K562 (cell line): ENCODE results near the gene LSM8. TPM values are rescaled to one million over a fixed set of nuclear protein-coding genes. Genes with fewer than 3 reads are reported as not detected.

ENCODE experiments used
- ATAC-seq: fragments of 200-7000 bp; cut with Tn5 transposase; 3 replicates; pipeline ENCODE4 v1.9.1; 2020; ENCODE audit warnings: moderate library complexity
- BruUV-seq: library from RNA; stranded (reverse); fragments of 400-500 nt; replicated peaks from 2 replicates; lab custom pipeline; 2021; lab: Mats Ljungman, UMichigan
- CTCF ChIA-PET: fragments of 300-600 bp; formaldehyde crosslinking; extraction: SDS; loops from one replicate; lab custom pipeline; 2021; ENCODE audit warnings: low intra/inter-chr PET ratio; lab: Yijun Ruan, JAX
- POLR2A ChIA-PET: fragments of 300-600, 350-650 bp; sonication (Branson Sonifier 250); formaldehyde crosslinking; extraction: SDS; loops from one replicate; lab custom pipeline; 2021; ENCODE audit warnings: antibody characterized with exemption, inconsistent platforms; lab: Yijun Ruan, JAX
- DNase-seq, 4 experiments: peaks; one replicate each; pipeline versions ENCODE4 v3.0.0 to v3.0.0-alpha.2; 2011 to 2018; ENCODE audit warnings: low spot score in 3 of 4, mixed read lengths in 3 of 4; ENCODE audit errors: extremely low read depth in 1 of 4
- FAIRE-seq: peaks from 2 replicates; lab custom pipeline; 2011; peaks lifted over from hg19 to GRCh38; lab: Jason Lieb, UNC
- H2AFZ ChIP-seq: 2 replicates; pipeline ENCODE4 v1.6.0; 2011; ENCODE audit warnings: low read depth, low read length, control low read depth, inconsistent platforms
- H3K27ac ChIP-seq: fragments of 200-600 bp; 3 replicates; pipeline ENCODE4 v1.8.0; 2011; ENCODE audit warnings: low read depth, mild to moderate bottlenecking, control low read depth, inconsistent platforms, low read length, moderate library complexity, mixed read lengths; ENCODE audit errors: extremely low read depth
- H3K27me3 ChIP-seq, 2 experiments: fragments of 300-600 bp in 1 of 2; 2 replicates in 1 of 2; 3 replicates in 1 of 2; pipeline versions ENCODE4 v1.6.0 to v1.8.0; 2011; ENCODE audit warnings: inconsistent platforms in 2 of 2, low read length in 2 of 2, mild to moderate bottlenecking in 1 of 2, mixed read lengths in 1 of 2, moderate library complexity in 1 of 2; ENCODE audit not compliant: control insufficient read depth in 2 of 2, insufficient read depth in 2 of 2
- H3K36me3 ChIP-seq: fragments of 300-600 bp; 3 replicates; pipeline ENCODE4 v1.8.0; 2011; ENCODE audit warnings: mild to moderate bottlenecking, low read length, inconsistent platforms; ENCODE audit not compliant: control insufficient read depth, insufficient read depth
- H3K4me1 ChIP-seq, 2 experiments: fragments of 200-600 bp in 1 of 2; replicated peaks in 1 of 2; 2 replicates in 1 of 2; 3 replicates in 1 of 2; pipeline versions ENCODE4 v1.5.1 to v1.8.0; 2011; ENCODE audit warnings: inconsistent platforms in 2 of 2, low read length in 2 of 2, mild to moderate bottlenecking in 1 of 2, mixed read lengths in 1 of 2, moderate library complexity in 1 of 2; ENCODE audit not compliant: control insufficient read depth in 2 of 2, insufficient read depth in 2 of 2
- H3K4me2 ChIP-seq: 2 replicates; pipeline ENCODE4 v1.6.1; 2011; ENCODE audit warnings: low read length, control low read depth, inconsistent platforms, mixed read lengths; ENCODE audit not compliant: insufficient read depth
- H3K4me3 ChIP-seq: fragments of 200-600 bp; sonication (generic), shearing (Covaris generic); 2 replicates; pipeline ENCODE4 v1.5.1; 2016; ENCODE audit warnings: control low read depth, inconsistent platforms
- H3K79me2 ChIP-seq: fragments of 200-600 bp; 3 replicates; pipeline ENCODE4 v1.8.0; 2011; ENCODE audit warnings: low read length, inconsistent platforms; ENCODE audit not compliant: control insufficient read depth, insufficient read depth
- H3K9ac ChIP-seq, 2 experiments: 2 replicates each; pipeline versions ENCODE4 v1.6.0 to v1.6.1; 2011; ENCODE audit warnings: low read depth in 2 of 2, low read length in 2 of 2, control low read depth in 1 of 2, inconsistent platforms in 1 of 2, mild to moderate bottlenecking in 1 of 2, mixed read lengths in 1 of 2; ENCODE audit not compliant: insufficient read depth in 1 of 2
- H3K9me1 ChIP-seq: one replicate; pipeline ENCODE4 v1.6.0; 2011; ENCODE audit warnings: inconsistent platforms, mild to moderate bottlenecking, low read length, moderate library complexity; ENCODE audit not compliant: control insufficient read depth, insufficient read depth
- H3K9me3 ChIP-seq: replicated peaks from 2 replicates; pipeline ENCODE4 v1.5.1; 2011; ENCODE audit warnings: low read depth, low read length, inconsistent platforms; ENCODE audit not compliant: control insufficient read depth, insufficient read depth
- H4K20me1 ChIP-seq: replicated peaks from 2 replicates; pipeline ENCODE4 v1.6.1; 2011; ENCODE audit warnings: low read length, inconsistent platforms, mixed read lengths; ENCODE audit not compliant: control insufficient read depth, insufficient read depth
- AFF1 ChIP-seq, 2 experiments: fragments of 450-650 bp; IDR thresholded peaks; 2 replicates each; pipeline ENCODE4 v1.6.1; 2018; ENCODE audit warnings: mild to moderate bottlenecking in 2 of 2, low read depth in 1 of 2; ENCODE audit not compliant: partially characterized antibody in 2 of 2
- FOXJ2 ChIP-seq: fragments of 200-800 bp; sonication (Bioruptor generic); IDR thresholded peaks from 2 replicates; pipeline ENCODE4 v1.6.1; 2016; ENCODE audit warnings: missing genetic modification characterization, missing compliant biosample characterization
- FOXP1 ChIP-seq: sonication (generic); formaldehyde crosslinking; IDR thresholded peaks from 2 replicates; pipeline ENCODE4 v1.8.0; 2022; ENCODE audit warnings: mild to moderate bottlenecking, missing genetic modification reagents
- GTF2F1 ChIP-seq: IDR thresholded peaks from 2 replicates; pipeline ENCODE4 v1.6.1; 2011; ENCODE audit warnings: low read depth, low read length, improper control_type of control experiment
- KLF13 ChIP-seq: fragments of 450-650 bp; IDR thresholded peaks from 2 replicates; pipeline ENCODE4 v1.6.1; 2016; ENCODE audit warnings: missing genetic modification characterization, low read depth, mild to moderate bottlenecking, missing compliant biosample characterization, moderate library complexity, borderline replicate concordance
- MEF2A ChIP-seq: IDR thresholded peaks from 2 replicates; pipeline ENCODE4 v1.6.1; 2011; ENCODE audit warnings: low read depth, mild to moderate bottlenecking, low read length, moderate library complexity; ENCODE audit not compliant: control insufficient read depth
- PREB ChIP-seq: sonication (generic); formaldehyde crosslinking; IDR thresholded peaks from 2 replicates; pipeline ENCODE4 v1.8.1; 2023; ENCODE audit warnings: mild to moderate bottlenecking, missing genetic modification reagents
- PTRF ChIP-seq: fragments of 450-650 bp; IDR thresholded peaks from 2 replicates; pipeline ENCODE4 v1.6.1; 2016; ENCODE audit warnings: mild to moderate bottlenecking, missing genetic modification characterization, missing compliant biosample characterization
- SMARCA5 ChIP-seq: fragments of 450-650 bp; IDR thresholded peaks from 2 replicates; pipeline ENCODE4 v1.6.1; 2016
- SREBF2 ChIP-seq: sonication (generic); formaldehyde crosslinking; IDR thresholded peaks from 2 replicates; pipeline ENCODE4 v1.4.0; 2020; ENCODE audit warnings: mild to moderate bottlenecking, missing genetic modification reagents
- SRSF1 ChIP-seq: fragments of 200-400 bp; formaldehyde crosslinking; IDR thresholded peaks from 2 replicates; pipeline ENCODE4 v1.6.1; 2017; ENCODE audit warnings: mild to moderate bottlenecking, low read depth, low read length, moderate library complexity
- STAT6 ChIP-seq: sonication (generic); formaldehyde crosslinking; IDR thresholded peaks from 2 replicates; pipeline ENCODE4 v1.8.1; 2023; ENCODE audit warnings: mild to moderate bottlenecking, missing genetic modification reagents
- SUPT5H ChIP-seq: fragments of 450-650 bp; IDR thresholded peaks from 2 replicates; pipeline ENCODE4 v1.6.1; 2016
- TCF15 ChIP-seq: fragments of 250-450 bp; sonication (Bioruptor Pico); IDR thresholded peaks from 2 replicates; pipeline ENCODE4 v1.8.0; 2022; ENCODE audit warnings: moderate library complexity, mild to moderate bottlenecking, inconsistent platforms
- ZBTB8A ChIP-seq: fragments of 450-650 bp; IDR thresholded peaks from 2 replicates; pipeline ENCODE4 v1.6.1; 2018; ENCODE audit warnings: mild to moderate bottlenecking, moderate library complexity; ENCODE audit not compliant: partially characterized antibody
- ZNF766 ChIP-seq: fragments of 200-800 bp; sonication (Bioruptor generic); conservative IDR thresholded peaks from 2 replicates; pipeline ENCODE4 v1.6.1; 2016; ENCODE audit warnings: missing genetic modification characterization, missing compliant biosample characterization
- ZNF77 ChIP-seq: fragments of 250-450 bp; sonication (Bioruptor Pico); IDR thresholded peaks from 2 replicates; pipeline ENCODE4 v1.5.0; 2020
- WGBS: fragments of 100-300 bp; shearing (Covaris generic); methylation state at CpG from one replicate; pipeline ENCODE4 v1.1.6; 2016; ENCODE audit warnings: low coverage, mixed read lengths; ENCODE audit not compliant: insufficient coverage; ENCODE audit errors: missing lambda C conversion rate; 5-methylcytosine and 5-hydroxymethylcytosine counted together
- in situ Hi-C: fragments of 300-500 bp; cut with MboI; formaldehyde crosslinking; loops from 4 replicates; pipeline ENCODE4 v1.15.0; 2018; ENCODE audit warnings: inconsistent platforms, mixed read lengths
- intact Hi-C: fragments of 100-400 bp; cut with micrococcal nuclease; formaldehyde crosslinking; loops from 2 replicates; pipeline ENCODE4 v1.14.2; 2022
- polyA plus RNA-seq, 8 experiments: library from polyadenylated mRNA; depleted of rRNA in 4 of 8; stranded (reverse) in 5 of 8; unstranded in 3 of 8; fragments of >200 nt; fragmentation: Nextera tagmentation in 2 of 8; fragmentation: Illumina TruSeq in 1 of 8; extraction: Ambion mirVana in 2 of 8; extraction: Trizol in 1 of 8; gene quantifications; 2 replicates each; pipeline versions ENCODE4 v1.2.1 to v1.2.3, GENCODE V29; 2011 to 2014; ENCODE audit warnings: inconsistent platforms in 1 of 8, missing spikeins in 1 of 8
- total RNA-seq, 7 experiments: library from RNA; depleted of rRNA in 6 of 7; stranded (reverse); fragments of >200 nt in 6 of 7; fragmentation: Illumina TruSeq in 2 of 7; extraction: Trizol in 2 of 7; gene quantifications; 2 replicates each; pipeline versions ENCODE4 v1.2.1 to v1.2.3, GENCODE V29; 2011 to 2021; ENCODE audit warnings: low replicate concordance in 1 of 7

LSM8 gene
- total and polyA plus RNA-seq, 9 of the 15 experiments (the other 6 are each of a cell fraction or from before 2014, with no cell fraction given), result 81.5 to 340 (median 180) TPM

GRCh38 chr7:118142012-118142411 is 42.0 kb upstream of the LSM8 start:
- H3K79me2 ChIP-seq, result no peaks in the 10 kb centered on the region
- no peak overlapping the region for H3K9ac ChIP-seq
- ATAC-seq (no peak), FAIRE-seq (no peak), DNase-seq (no peak)
- H3K9me1 ChIP-seq, result no peaks in the 10 kb centered on the region
- H3K27me3 ChIP-seq, result no peaks in the 10 kb centered on the region
- no peak overlapping the region for H3K27ac ChIP-seq
- no peak overlapping the region for H2AFZ ChIP-seq
- H3K4me2 ChIP-seq, result no peak overlapping the region
- no peak overlapping the region for H3K4me3 ChIP-seq
- no TSS peak for BruUV-seq
- ChIA-PET POLR2A (no interaction called here), CTCF (no interaction called here)
- in situ Hi-C loops (no loop called here), intact Hi-C loops (no loop called here)
- no peaks in the 10 kb centered on the region for H4K20me1 ChIP-seq
- H3K4me1 ChIP-seq, result no peaks in the 10 kb centered on the region
- WGBS, result 0% methylated on average over 1 of the region's 1 CpG
- H3K9me3 ChIP-seq, result no peaks in the 10 kb centered on the region
- H3K36me3 ChIP-seq, result no peaks in the 10 kb centered on the region
- TF ChIP-seq ZNF77 (no peak), ZNF766 (CRISPR knock-in tag) (no peak), GTF2F1 (no peak), FOXJ2 (tag) (no peak), KLF13 (no peak), ZBTB8A (no peak), SMARCA5 (no peak), TCF15 (no peak), FOXP1 (CRISPR knock-in tag) (no peak), SUPT5H (no peak), MEF2A (no peak), PTRF (tag) (no peak), PREB (no peak), STAT6 (CRISPR knock-in tag) (no peak), SREBF2 (no peak), AFF1 (IDR thresholded peaks at IDR 0.05; ENCODE audit: low read depth in 1 of 2, partially characterized antibody in 2 of 2) (no peak), SRSF1 (no peak)
